Tibial nerve (tissue), 4 donors: ENCODE results near the gene P2RX7.

Source experiments
- CTCF ChIP-seq, 5 experiments: fragments of 200-600 bp in 3 of 5; fragments of 450-650 bp in 2 of 5; sonication (generic) in 3 of 5; IDR thresholded peaks; one replicate each; pipeline ENCODE4 v1.5.1; 2016 to 2019; ENCODE audit warnings: antibody characterized with exemption in 5 of 5, mild to moderate bottlenecking in 3 of 5, moderate library complexity in 2 of 5
- EP300 ChIP-seq, 2 donors: sonication (generic); formaldehyde crosslinking; IDR thresholded peaks; one replicate each; pipeline ENCODE4 v1.6.1; 2017; ENCODE audit warnings: antibody characterized with exemption in 2 of 2, mild to moderate bottlenecking in 1 of 2
- POLR2A ChIP-seq, 2 donors: fragments of 450-650 bp; IDR thresholded peaks; one replicate each; pipeline ENCODE4 v1.6.1; 2017; ENCODE audit warnings: antibody characterized with exemption in 2 of 2, mild to moderate bottlenecking in 2 of 2, moderate library complexity in 2 of 2

GRCh38 chr12:121198949-121199348, 66.3 kb downstream of the P2RX7 start:
- TF ChIP-seq CTCF (IDR thresholded peaks at IDR 0.05) = no peak
- no peak for TF ChIP-seq POLR2A (IDR thresholded peaks at IDR 0.05)
- TF ChIP-seq EP300 (IDR thresholded peaks at IDR 0.05) = no peak
